Skeletal muscle tissue (tissue), 4 donors: Measurements from ENCODE around the gene CARMIL3. TPM values are rescaled to one million over a fixed set of nuclear protein-coding genes. Genes with fewer than 3 reads are reported as not detected.
A peak's percentile ranks its signal among the peaks of the same experiment; 100 is the strongest.

Experiments used
- H3K27ac ChIP-seq: one replicate; pipeline ENCODE4 v1.7.0; 2013; ENCODE audit warnings: mild to moderate bottlenecking, low read depth, low read length, inconsistent platforms
- H3K27me3 ChIP-seq, 3 donors: one replicate each; pipeline ENCODE4 v1.7.0; 2013; ENCODE audit warnings: low read length in 3 of 3; ENCODE audit not compliant: control insufficient read depth in 3 of 3, insufficient read depth in 3 of 3
- H3K36me3 ChIP-seq, 3 donors: one replicate each; pipeline ENCODE4 v1.7.0; 2013; ENCODE audit warnings: low read length in 3 of 3; ENCODE audit not compliant: control insufficient read depth in 3 of 3, insufficient read depth in 3 of 3
- H3K4me1 ChIP-seq, 3 donors: one replicate each; pipeline ENCODE4 v1.7.0; 2013; ENCODE audit warnings: low read length in 3 of 3, mild to moderate bottlenecking in 3 of 3; ENCODE audit not compliant: control insufficient read depth in 3 of 3, insufficient read depth in 3 of 3
- H3K4me3 ChIP-seq, 3 donors: one replicate each; pipeline ENCODE4 v1.7.0; 2013; ENCODE audit warnings: low read length in 3 of 3
- H3K9ac ChIP-seq, 3 donors: one replicate each; pipeline ENCODE4 v1.7.0; 2013; ENCODE audit warnings: low read length in 3 of 3, mild to moderate bottlenecking in 3 of 3, moderate library complexity in 2 of 3, low read depth in 1 of 3
- H3K9me3 ChIP-seq, 3 donors: one replicate each; pipeline ENCODE4 v1.7.0; 2013; ENCODE audit warnings: low read length in 3 of 3; ENCODE audit not compliant: control insufficient read depth in 3 of 3
- total RNA-seq: library from RNA; depleted of rRNA; stranded (reverse); fragments of >200 nt; gene quantifications from one replicate; pipeline ENCODE4 v1.2.3, GENCODE V29; 2014
- donor health status: Osteomylitis.

CARMIL3 gene
- total RNA-seq, 1 donor from 2014 or later: under 0.01 TPM

DNA sequence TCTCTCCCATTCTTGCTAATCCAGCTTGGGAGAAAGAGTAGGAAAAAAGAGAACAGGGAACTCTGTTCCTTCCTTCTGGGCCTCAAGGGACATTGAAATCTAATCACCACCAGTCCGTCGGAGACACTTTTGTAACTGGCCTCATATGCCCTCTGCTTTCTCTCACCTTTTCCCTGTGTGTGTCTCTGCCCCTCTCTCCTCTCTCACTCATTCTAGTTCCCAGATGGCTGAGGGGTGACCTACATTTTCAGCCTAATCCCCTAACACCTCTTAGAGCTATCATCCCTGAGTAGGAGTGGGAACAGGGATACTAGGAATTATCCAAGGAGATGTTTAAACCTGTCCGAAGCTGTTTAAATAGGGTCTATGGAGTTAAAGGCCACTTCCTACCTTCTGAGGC is 33.4 kb downstream of the CARMIL3 start:
- Histone ChIP-seq H3K27ac (no peak overlapping the region), H3K27me3 (peaks cover 0 to 7% (median 0%) of the 10 kb centered on the region in 3 donors), H3K9ac (no peak overlapping the region), H3K4me3 (no peak overlapping the region), H3K36me3 (no peaks in the 10 kb centered on the region), H3K9me3 (no peaks in the 10 kb centered on the region), H3K4me1 (peaks cover 6 to 12% (median 9%) of the 10 kb centered on the region in 3 donors)

DNA sequence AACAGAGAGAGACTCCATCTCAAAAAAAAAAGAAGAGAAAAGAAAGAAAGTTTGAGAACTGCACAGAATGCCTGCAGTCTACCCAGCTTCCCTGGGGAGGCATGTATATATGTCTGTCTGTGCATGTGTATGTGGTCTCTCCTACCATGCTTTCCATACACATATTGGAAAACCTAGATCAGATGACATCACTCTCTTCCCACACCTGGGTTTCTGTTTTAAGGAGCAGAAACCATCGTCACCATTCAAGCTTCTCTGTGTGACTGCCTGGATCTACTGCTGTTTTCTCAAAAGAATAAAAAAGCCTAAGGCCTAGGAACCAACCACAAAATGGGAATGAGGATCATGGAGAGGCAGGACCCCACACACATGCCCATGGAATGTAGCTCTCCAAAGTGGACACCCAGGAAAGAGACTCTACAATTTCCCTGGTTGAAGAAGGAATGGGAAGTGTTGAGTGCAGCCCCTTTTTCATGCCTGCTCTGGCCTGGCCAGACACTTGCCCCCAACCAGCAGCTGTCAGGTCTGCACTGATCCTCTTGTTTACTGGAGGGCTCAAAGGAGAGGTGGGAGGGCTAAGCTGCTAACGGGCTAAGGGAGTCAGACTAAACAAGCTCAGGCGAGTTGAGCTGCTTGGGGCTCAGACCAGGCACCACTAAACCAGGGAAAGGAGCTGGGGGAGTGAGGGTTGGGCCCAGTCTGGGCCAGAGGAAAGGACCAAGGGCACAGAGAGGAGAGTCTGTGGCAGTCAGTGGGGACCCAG is 34.6 kb downstream of the CARMIL3 start:
- Histone ChIP-seq H3K4me1 (peaks cover 0 to 5% (median 3%) of the 10 kb centered on the region in 3 donors), H3K27me3 (peaks cover 0 to 4% (median 0%) of the 10 kb centered on the region in 3 donors), H3K36me3 (no peaks in the 10 kb centered on the region), H3K27ac (no peak overlapping the region), H3K4me3 (no peak overlapping the region), H3K9me3 (no peaks in the 10 kb centered on the region), H3K9ac (no peak overlapping the region)

DNA sequence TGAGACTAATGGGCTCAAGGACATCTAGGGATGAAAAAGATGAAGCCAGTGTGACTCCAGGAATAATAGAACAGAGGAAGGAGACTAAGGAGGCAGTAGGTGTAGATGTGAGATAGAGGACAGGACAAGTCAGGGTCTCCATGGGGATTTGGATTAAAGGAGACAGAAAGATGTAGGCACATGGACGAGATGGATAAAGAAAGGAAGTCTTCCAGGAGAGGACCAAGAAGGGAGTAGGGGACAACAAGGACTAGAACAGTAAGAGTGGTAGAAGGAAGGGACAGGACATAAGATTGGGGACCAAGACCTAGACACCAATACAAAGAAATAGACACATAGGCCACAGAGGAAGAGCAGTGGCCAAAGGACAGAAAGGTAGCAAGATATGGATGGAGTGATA is 35.2 kb downstream of the CARMIL3 start:
- H3K9me3 ChIP-seq: no peaks in the 10 kb centered on the region
- H3K27me3 ChIP-seq: peaks cover 0 to under 1% (median 0%) of the 10 kb centered on the region in 3 donors
- no peak overlapping the region for H3K27ac ChIP-seq
- H3K9ac ChIP-seq: no peak overlapping the region
- H3K4me3 ChIP-seq: no peak overlapping the region
- H3K4me1 ChIP-seq: peaks cover 2 to 4% (median 3%) of the 10 kb centered on the region in 3 donors
- H3K36me3 ChIP-seq: no peaks in the 10 kb centered on the region

DNA sequence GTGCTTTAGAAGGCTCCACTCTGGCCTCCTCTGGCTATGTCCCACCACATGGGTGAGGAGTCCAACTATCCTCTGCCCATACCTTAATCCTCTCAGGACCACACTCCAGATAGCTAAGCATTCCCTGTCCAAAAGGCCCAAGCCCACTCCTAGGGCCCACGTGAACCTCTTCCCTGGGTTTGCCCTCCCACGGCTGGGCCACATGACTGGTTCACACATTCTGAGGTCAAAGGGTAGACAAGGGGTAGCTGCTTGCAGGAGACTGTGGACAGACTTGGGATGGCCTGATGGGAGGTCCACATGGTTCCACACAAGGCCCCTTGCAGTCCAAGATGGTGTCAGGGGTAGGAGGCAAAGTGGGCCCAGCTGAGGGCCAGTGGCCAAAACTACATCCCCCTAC is 36.3 kb downstream of the CARMIL3 start:
- no peaks in the 10 kb centered on the region for H3K27me3 ChIP-seq
- no peaks in the 10 kb centered on the region for H3K9me3 ChIP-seq
- H3K4me1 ChIP-seq: peaks cover 8 to 12% (median 10%) of the 10 kb centered on the region in 3 donors
- H3K36me3 ChIP-seq: no peaks in the 10 kb centered on the region
- H3K4me3 ChIP-seq: no peak overlapping the region
- no peak overlapping the region for H3K9ac ChIP-seq
- H3K27ac ChIP-seq: no peak overlapping the region

DNA sequence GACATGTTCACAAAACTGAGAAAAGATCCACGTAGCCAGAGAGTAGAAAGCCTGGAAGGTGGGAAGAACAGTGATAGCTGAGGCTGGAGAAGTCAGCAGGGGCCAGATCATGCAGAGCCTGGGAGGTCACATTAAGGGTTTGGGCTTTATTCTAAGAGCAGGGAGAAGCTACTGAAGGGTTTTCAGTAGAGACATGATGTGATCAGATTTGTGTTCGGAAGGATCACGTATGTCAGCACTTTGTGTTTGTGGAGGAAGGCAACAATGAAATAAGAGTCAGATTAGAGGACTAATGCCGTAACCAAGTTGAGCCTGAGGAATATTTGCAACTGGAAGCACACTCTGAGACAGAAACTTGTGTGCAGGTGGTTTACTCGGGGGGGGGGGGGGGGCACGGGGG is 38.1 kb downstream of the CARMIL3 start:
- no peak overlapping the region for H3K4me3 ChIP-seq
- H3K9me3 ChIP-seq: no peaks in the 10 kb centered on the region
- H3K4me1 ChIP-seq: peaks cover 19 to 25% (median 22%) of the 10 kb centered on the region in 3 donors
- H3K27ac ChIP-seq: no peak overlapping the region
- no peaks in the 10 kb centered on the region for H3K36me3 ChIP-seq
- H3K27me3 ChIP-seq: no peaks in the 10 kb centered on the region
- H3K9ac ChIP-seq: no peak overlapping the region

DNA sequence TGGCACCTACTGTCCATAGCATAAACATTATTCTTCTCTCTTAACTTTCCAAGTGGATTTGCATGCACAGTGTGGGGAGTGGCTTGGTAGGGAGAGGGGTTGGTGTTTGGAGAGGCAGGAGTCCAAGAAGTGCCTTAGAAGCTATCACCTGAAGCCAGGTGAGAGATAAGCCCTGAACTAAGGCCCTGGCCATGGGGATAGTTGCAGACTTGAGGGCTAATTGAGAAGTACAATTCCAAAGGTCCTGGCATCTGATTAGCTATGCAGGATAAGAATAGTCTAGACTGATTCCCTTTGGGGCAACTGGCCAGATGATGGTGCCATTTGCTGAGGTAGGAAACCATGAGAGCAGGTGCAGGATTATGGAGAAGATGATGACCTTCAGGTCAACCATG is 40.3 kb downstream of the CARMIL3 start:
- Histone ChIP-seq H3K36me3 (no peaks in the 10 kb centered on the region), H3K4me3 (peak overlapping the region in 1 of 3 donors; percentile 35), H3K4me1 (peaks cover 23 to 31% (median 31%) of the 10 kb centered on the region in 3 donors), H3K9me3 (no peaks in the 10 kb centered on the region), H3K27me3 (no peaks in the 10 kb centered on the region), H3K9ac (peak overlapping the region in 1 of 3 donors; percentile 3), H3K27ac (no peak overlapping the region)

DNA sequence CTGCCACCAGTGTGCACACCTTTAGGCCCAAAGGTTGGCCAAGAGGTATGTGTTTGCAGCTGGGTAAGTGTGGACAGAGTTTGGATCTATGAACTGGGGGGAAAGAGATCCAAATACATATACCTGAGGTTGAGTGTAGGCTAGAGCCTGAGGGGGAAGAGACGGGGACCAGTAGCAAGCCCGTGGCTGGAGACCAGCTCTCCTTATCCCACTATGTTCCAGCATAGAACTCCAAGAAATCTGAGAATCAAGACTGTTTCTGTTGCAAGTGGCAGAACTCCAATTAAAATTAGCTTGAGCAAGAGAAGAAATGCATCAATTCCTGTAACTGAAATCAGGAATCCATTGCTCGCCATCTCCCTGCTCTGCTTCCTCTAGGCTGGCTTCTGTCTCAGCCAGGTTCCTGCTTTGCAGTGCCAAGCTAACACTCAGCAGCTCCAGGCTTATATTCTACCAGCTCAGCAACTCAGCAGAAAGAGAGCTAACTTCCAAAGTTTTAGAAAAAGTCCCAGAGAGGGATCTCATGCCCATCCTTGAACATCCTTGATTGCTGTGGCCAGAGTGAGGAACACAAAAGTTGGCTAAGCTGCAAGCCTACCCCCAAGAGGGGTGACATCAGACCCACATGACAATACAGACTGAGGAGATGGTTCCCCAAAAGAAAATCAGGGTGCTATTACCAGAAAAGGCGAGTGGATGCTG is 40.8 kb downstream of the CARMIL3 start:
- Histone ChIP-seq H3K9me3 (no peaks in the 10 kb centered on the region), H3K4me1 (peaks cover 23 to 31% (median 31%) of the 10 kb centered on the region in 3 donors), H3K36me3 (no peaks in the 10 kb centered on the region), H3K27ac (no peak overlapping the region), H3K4me3 (no peak overlapping the region), H3K27me3 (no peaks in the 10 kb centered on the region), H3K9ac (no peak overlapping the region)

DNA sequence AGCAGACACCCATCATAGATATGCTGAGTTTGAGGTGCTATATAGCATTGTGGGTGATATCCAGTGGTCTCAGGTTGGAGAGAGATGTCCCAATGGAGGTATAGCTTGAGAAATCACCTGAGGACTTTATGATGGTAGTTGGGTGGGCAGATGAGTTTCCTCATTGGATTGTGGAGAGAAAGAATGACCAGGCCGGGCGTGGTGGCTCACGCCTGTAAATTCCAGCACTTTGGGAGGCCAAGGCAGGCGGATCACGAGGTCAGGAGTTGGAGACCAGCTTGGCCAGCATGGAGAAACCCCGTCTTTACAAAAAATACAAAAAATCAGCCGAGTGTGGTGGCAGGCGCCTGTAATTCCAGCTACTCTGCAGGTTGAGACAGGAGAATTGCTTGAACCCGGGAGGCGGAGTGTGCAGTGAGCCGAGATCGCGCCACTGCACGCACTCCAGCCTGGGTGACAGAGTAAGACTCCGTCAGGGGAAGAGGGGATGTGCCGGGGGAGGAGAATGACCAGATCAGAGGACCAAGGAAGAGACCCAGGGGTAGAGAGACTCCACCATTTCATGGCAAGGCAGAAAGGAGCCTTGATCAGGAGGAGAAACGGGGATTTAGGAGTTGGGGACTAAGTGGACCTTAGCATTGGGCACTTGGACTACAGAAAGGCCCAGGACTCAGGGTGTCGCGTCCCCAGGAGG is 41.5 kb downstream of the CARMIL3 start:
- Histone ChIP-seq H3K4me1 (peaks cover 23 to 31% (median 31%) of the 10 kb centered on the region in 3 donors), H3K27me3 (no peaks in the 10 kb centered on the region), H3K27ac (peak overlapping the region; percentile 74), H3K36me3 (no peaks in the 10 kb centered on the region), H3K9ac (peak overlapping the region; percentile 57 to 85 (median 83)), H3K4me3 (peak overlapping the region; percentile 62 to 80 (median 79)), H3K9me3 (no peaks in the 10 kb centered on the region)

DNA sequence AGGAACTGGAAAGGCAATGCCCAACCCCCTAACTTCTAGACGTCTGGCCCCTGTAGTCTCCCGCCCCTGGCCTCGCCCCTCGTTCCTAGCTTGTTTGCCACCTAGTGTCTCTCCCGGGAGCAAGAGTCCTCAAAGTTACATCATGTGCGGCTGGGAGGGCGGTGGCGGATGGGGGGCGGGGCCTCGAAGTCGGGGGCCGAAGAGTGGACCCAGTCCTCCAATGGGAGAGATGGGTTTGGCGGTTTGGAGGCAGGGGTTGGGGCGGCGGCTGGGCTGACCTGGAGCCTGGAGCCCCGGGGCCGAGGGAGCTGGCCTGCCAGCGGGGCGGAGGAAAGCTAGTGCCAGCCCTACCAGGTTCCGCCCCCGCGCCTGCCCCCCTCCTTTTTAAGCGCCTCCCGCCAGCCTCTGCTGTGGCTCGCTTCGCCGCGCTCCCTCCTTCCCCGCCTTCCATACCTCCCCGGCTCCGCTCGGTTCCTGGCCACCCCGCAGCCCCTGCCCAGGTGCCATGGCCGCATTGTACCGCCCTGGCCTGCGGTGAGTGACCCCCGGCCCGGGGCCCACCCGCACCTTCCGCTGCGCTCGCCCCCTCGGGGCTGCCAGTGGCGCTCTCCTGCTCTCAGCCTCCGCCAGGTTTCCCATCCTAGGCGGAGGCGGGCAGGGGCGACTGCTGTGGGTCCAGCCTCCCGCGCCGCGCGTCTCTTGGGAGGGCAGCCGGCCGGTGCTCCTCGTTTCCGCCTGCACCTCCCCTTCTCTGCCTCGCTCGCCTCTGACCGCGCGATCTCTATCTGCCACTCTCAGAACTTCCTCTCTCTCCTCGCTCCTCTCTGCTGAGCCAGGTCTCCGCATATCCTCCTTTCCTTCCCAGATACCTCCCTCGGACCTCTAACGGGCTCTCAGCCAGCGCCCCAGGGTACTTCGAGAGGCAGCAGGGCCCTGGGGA is 42.4 kb downstream of the CARMIL3 start, which contains the start of gene PCK2:
Gene PCK2, plus strand, starts transcription at position 411 of the 940 bp plus-strand sequence. Its CDS starts 95 bp downstream, at position 506.
- Histone ChIP-seq H3K27ac (peak within 1 kb of the TSS; percentile 74), H3K9me3 (no peaks in the 10 kb centered on the region), H3K9ac (peak within 1 kb of the TSS; percentile 79 to 85 (median 83)), H3K4me1 (peaks cover 23 to 36% (median 31%) of the 10 kb centered on the region in 3 donors), H3K4me3 (peak within 1 kb of the TSS; percentile 76 to 80 (median 79)), H3K27me3 (no peaks in the 10 kb centered on the region), H3K36me3 (no peaks in the 10 kb centered on the region)
